Measurements from ENCODE around the gene HSFX3.

- TF ChIP-seq POLR2A (IDR thresholded peaks at IDR 0.05) (no peak), CTCF (IDR thresholded peaks at IDR 0.05) (no peak)
Measured at GRCh38 chrX:149568701-149569296, 19.1 kb upstream of the HSFX3 start.

Data from upper lobe of left lung (tissue), 4 donors.